ENCODE data around the gene DSC2.

- no peak for TF ChIP-seq POLR2A (IDR thresholded peaks at IDR 0.05)
- TF ChIP-seq CTCF (IDR thresholded peaks at IDR 0.05), result no peak
Observed at GRCh38 chr18:31066266-31066665, 36.0 kb downstream of the DSC2 start.

Data from testis (tissue), 2 donors.